Measurements from ENCODE around the gene AFF4.

GRCh38 chr5:132979976-132980375, 16.5 kb upstream of the AFF4 start:
- TF ChIP-seq CTCF (IDR thresholded peaks at IDR 0.05): no peak
- no peak for TF ChIP-seq POLR2A (IDR thresholded peaks at IDR 0.05)
